K562 (cell line): ENCODE results near the gene IRF2. TPM values are rescaled to one million over a fixed set of nuclear protein-coding genes. Genes with fewer than 3 reads are reported as not detected.

Experiments used
- ATAC-seq: fragments of 200-7000 bp; cut with Tn5 transposase; 3 replicates; pipeline ENCODE4 v1.9.1; 2020; ENCODE audit warnings: moderate library complexity
- BruUV-seq: library from RNA; stranded (reverse); fragments of 400-500 nt; replicated peaks from 2 replicates; lab custom pipeline; 2021; lab: Mats Ljungman, UMichigan
- CTCF ChIA-PET: fragments of 300-600 bp; formaldehyde crosslinking; extraction: SDS; loops from one replicate; lab custom pipeline; 2021; ENCODE audit warnings: low intra/inter-chr PET ratio; lab: Yijun Ruan, JAX
- POLR2A ChIA-PET: fragments of 300-600, 350-650 bp; sonication (Branson Sonifier 250); formaldehyde crosslinking; extraction: SDS; loops from one replicate; lab custom pipeline; 2021; ENCODE audit warnings: antibody characterized with exemption, inconsistent platforms; lab: Yijun Ruan, JAX
- DNase-seq, 4 experiments: peaks; one replicate each; pipeline versions ENCODE4 v3.0.0 to v3.0.0-alpha.2; 2011 to 2018; ENCODE audit warnings: low spot score in 3 of 4, mixed read lengths in 3 of 4; ENCODE audit errors: extremely low read depth in 1 of 4
- FAIRE-seq: peaks from 2 replicates; lab custom pipeline; 2011; peaks lifted over from hg19 to GRCh38; lab: Jason Lieb, UNC
- H2AFZ ChIP-seq: 2 replicates; pipeline ENCODE4 v1.6.0; 2011; ENCODE audit warnings: low read depth, low read length, control low read depth, inconsistent platforms
- H3K27ac ChIP-seq: fragments of 200-600 bp; 3 replicates; pipeline ENCODE4 v1.8.0; 2011; ENCODE audit warnings: low read depth, mild to moderate bottlenecking, control low read depth, inconsistent platforms, low read length, moderate library complexity, mixed read lengths; ENCODE audit errors: extremely low read depth
- H3K27me3 ChIP-seq, 2 experiments: fragments of 300-600 bp in 1 of 2; 2 replicates in 1 of 2; 3 replicates in 1 of 2; pipeline versions ENCODE4 v1.6.0 to v1.8.0; 2011; ENCODE audit warnings: inconsistent platforms in 2 of 2, low read length in 2 of 2, mild to moderate bottlenecking in 1 of 2, mixed read lengths in 1 of 2, moderate library complexity in 1 of 2; ENCODE audit not compliant: control insufficient read depth in 2 of 2, insufficient read depth in 2 of 2
- H3K36me3 ChIP-seq: fragments of 300-600 bp; 3 replicates; pipeline ENCODE4 v1.8.0; 2011; ENCODE audit warnings: mild to moderate bottlenecking, low read length, inconsistent platforms; ENCODE audit not compliant: control insufficient read depth, insufficient read depth
- H3K4me1 ChIP-seq, 2 experiments: fragments of 200-600 bp in 1 of 2; replicated peaks in 1 of 2; 2 replicates in 1 of 2; 3 replicates in 1 of 2; pipeline versions ENCODE4 v1.5.1 to v1.8.0; 2011; ENCODE audit warnings: inconsistent platforms in 2 of 2, low read length in 2 of 2, mild to moderate bottlenecking in 1 of 2, mixed read lengths in 1 of 2, moderate library complexity in 1 of 2; ENCODE audit not compliant: control insufficient read depth in 2 of 2, insufficient read depth in 2 of 2
- H3K4me2 ChIP-seq: 2 replicates; pipeline ENCODE4 v1.6.1; 2011; ENCODE audit warnings: low read length, control low read depth, inconsistent platforms, mixed read lengths; ENCODE audit not compliant: insufficient read depth
- H3K4me3 ChIP-seq: fragments of 200-600 bp; sonication (generic), shearing (Covaris generic); 2 replicates; pipeline ENCODE4 v1.5.1; 2016; ENCODE audit warnings: control low read depth, inconsistent platforms
- H3K79me2 ChIP-seq: fragments of 200-600 bp; 3 replicates; pipeline ENCODE4 v1.8.0; 2011; ENCODE audit warnings: low read length, inconsistent platforms; ENCODE audit not compliant: control insufficient read depth, insufficient read depth
- H3K9ac ChIP-seq, 2 experiments: 2 replicates each; pipeline versions ENCODE4 v1.6.0 to v1.6.1; 2011; ENCODE audit warnings: low read depth in 2 of 2, low read length in 2 of 2, control low read depth in 1 of 2, inconsistent platforms in 1 of 2, mild to moderate bottlenecking in 1 of 2, mixed read lengths in 1 of 2; ENCODE audit not compliant: insufficient read depth in 1 of 2
- H3K9me1 ChIP-seq: one replicate; pipeline ENCODE4 v1.6.0; 2011; ENCODE audit warnings: inconsistent platforms, mild to moderate bottlenecking, low read length, moderate library complexity; ENCODE audit not compliant: control insufficient read depth, insufficient read depth
- H3K9me3 ChIP-seq: replicated peaks from 2 replicates; pipeline ENCODE4 v1.5.1; 2011; ENCODE audit warnings: low read depth, low read length, inconsistent platforms; ENCODE audit not compliant: control insufficient read depth, insufficient read depth
- H4K20me1 ChIP-seq: replicated peaks from 2 replicates; pipeline ENCODE4 v1.6.1; 2011; ENCODE audit warnings: low read length, inconsistent platforms, mixed read lengths; ENCODE audit not compliant: control insufficient read depth, insufficient read depth
- C11orf30 ChIP-seq: fragments of 450-650 bp; IDR thresholded peaks from 2 replicates; pipeline ENCODE4 v1.6.1; 2016; ENCODE audit warnings: low read depth, mild to moderate bottlenecking
- CBX5 ChIP-seq: IDR thresholded peaks from 2 replicates; pipeline ENCODE4 v1.6.1; 2014; ENCODE audit warnings: low read depth, borderline replicate concordance
- CTBP1 ChIP-seq: fragments of 450-650 bp; IDR thresholded peaks from 2 replicates; pipeline ENCODE4 v1.6.1; 2016; ENCODE audit warnings: borderline replicate concordance
- FOXP1 ChIP-seq: sonication (generic); formaldehyde crosslinking; IDR thresholded peaks from 2 replicates; pipeline ENCODE4 v1.8.0; 2022; ENCODE audit warnings: mild to moderate bottlenecking, missing genetic modification reagents
- NFYB ChIP-seq: IDR thresholded peaks from 2 replicates; pipeline ENCODE4 v1.6.1; 2011; ENCODE audit warnings: mild to moderate bottlenecking, moderate library complexity; ENCODE audit not compliant: insufficient read length; ENCODE audit errors: extremely low read depth
- RAD21 ChIP-seq, 2 experiments: fragments of 250-450 bp in 1 of 2; fragments of 450-650 bp in 1 of 2; sonication (Bioruptor Pico) in 1 of 2; formaldehyde crosslinking in 1 of 2; IDR thresholded peaks in 1 of 2; conservative IDR thresholded peaks in 1 of 2; 2 replicates each; pipeline versions ENCODE4 v1.4.0 to v1.8.0; 2020 to 2022; ENCODE audit warnings: mild to moderate bottlenecking in 2 of 2, moderate library complexity in 1 of 2
- TAF7 ChIP-seq: fragments of 450-650 bp; IDR thresholded peaks from 2 replicates; pipeline ENCODE4 v1.6.1; 2016; ENCODE audit warnings: missing genetic modification characterization, missing compliant biosample characterization
- THRA ChIP-seq: fragments of 450-650 bp; IDR thresholded peaks from 2 replicates; pipeline ENCODE4 v1.6.1; 2017; ENCODE audit warnings: mild to moderate bottlenecking, moderate library complexity
- XRCC3 ChIP-seq: fragments of 450-650 bp; IDR thresholded peaks from 2 replicates; pipeline ENCODE4 v1.6.1; 2017; ENCODE audit warnings: mild to moderate bottlenecking, moderate library complexity
- ZBTB12 ChIP-seq: fragments of 250-450 bp; sonication (Bioruptor Pico); IDR thresholded peaks from 2 replicates; pipeline ENCODE4 v1.4.0; 2020
- ZFP30 ChIP-seq: fragments of 250-450 bp; sonication (Bioruptor Pico); IDR thresholded peaks from 2 replicates; pipeline ENCODE4 v1.8.0; 2022; ENCODE audit warnings: moderate library complexity, mild to moderate bottlenecking, inconsistent platforms, borderline replicate concordance
- ZNF197 ChIP-seq: fragments of 200-800 bp; sonication (Bioruptor generic); IDR thresholded peaks from 2 replicates; pipeline ENCODE4 v1.6.1; 2016; ENCODE audit warnings: low read depth, missing genetic modification characterization, missing compliant biosample characterization
- WGBS: fragments of 100-300 bp; shearing (Covaris generic); methylation state at CpG from one replicate; pipeline ENCODE4 v1.1.6; 2016; ENCODE audit warnings: low coverage, mixed read lengths; ENCODE audit not compliant: insufficient coverage; ENCODE audit errors: missing lambda C conversion rate; 5-methylcytosine and 5-hydroxymethylcytosine counted together
- in situ Hi-C: fragments of 300-500 bp; cut with MboI; formaldehyde crosslinking; loops from 4 replicates; pipeline ENCODE4 v1.15.0; 2018; ENCODE audit warnings: inconsistent platforms, mixed read lengths
- intact Hi-C: fragments of 100-400 bp; cut with micrococcal nuclease; formaldehyde crosslinking; loops from 2 replicates; pipeline ENCODE4 v1.14.2; 2022
- polyA plus RNA-seq, 8 experiments: library from polyadenylated mRNA; depleted of rRNA in 4 of 8; stranded (reverse) in 5 of 8; unstranded in 3 of 8; fragments of >200 nt; fragmentation: Nextera tagmentation in 2 of 8; fragmentation: Illumina TruSeq in 1 of 8; extraction: Ambion mirVana in 2 of 8; extraction: Trizol in 1 of 8; gene quantifications; 2 replicates each; pipeline versions ENCODE4 v1.2.1 to v1.2.3, GENCODE V29; 2011 to 2014; ENCODE audit warnings: inconsistent platforms in 1 of 8, missing spikeins in 1 of 8
- total RNA-seq, 7 experiments: library from RNA; depleted of rRNA in 6 of 7; stranded (reverse); fragments of >200 nt in 6 of 7; fragmentation: Illumina TruSeq in 2 of 7; extraction: Trizol in 2 of 7; gene quantifications; 2 replicates each; pipeline versions ENCODE4 v1.2.1 to v1.2.3, GENCODE V29; 2011 to 2021; ENCODE audit warnings: low replicate concordance in 1 of 7
- TF ChIP-seq, protein P1 (sequence below): fragments of 450-650 bp; IDR thresholded peaks from 2 replicates; pipeline ENCODE4 v1.6.1; 2017; ENCODE audit warnings: antibody characterized with exemption, mild to moderate bottlenecking
- TF ChIP-seq, protein P2 (sequence below): fragments of 250-450 bp; sonication (Bioruptor Pico); IDR thresholded peaks from 2 replicates; pipeline ENCODE4 v1.5.0; 2021; ENCODE audit warnings: mild to moderate bottlenecking, borderline replicate concordance

Gene IRF2
- total and polyA plus RNA-seq, 9 of the 15 experiments (the other 6 are each of a cell fraction or from before 2014, with no cell fraction given): 7.1 to 17.1 (median 11.3) TPM

- Histone ChIP-seq H3K9me3 (no peaks in the 10 kb centered on the region), H3K9me1 (no peaks in the 10 kb centered on the region), H3K4me1 (peaks cover 0 to 11% of the 10 kb centered on the region in 2 experiments; a peak in 3 of 5 replicates), H2AFZ (peak overlapping the region; percentile 88), H3K27me3 (no peaks in the 10 kb centered on the region), H4K20me1 (no peaks in the 10 kb centered on the region), H3K36me3 (no peaks in the 10 kb centered on the region), H3K9ac (no peak overlapping the region), H3K79me2 (no peaks in the 10 kb centered on the region), H3K4me3 (no peak overlapping the region), H3K27ac (no peak overlapping the region), H3K4me2 (peak overlapping the region; percentile 58; the same call in 1 of the 2 replicates)
- no peak for ATAC-seq
- DNase-seq: no peak
- CTCF ChIA-PET: no interaction called here
- no peak for FAIRE-seq
- no TSS peak for BruUV-seq
- 43% methylated on average over 2 of the region's 2 CpGs for WGBS
- in situ Hi-C loops: no loop called here
- intact Hi-C loops: no loop called here
- POLR2A ChIA-PET: interaction anchor here (0.6 kb wide), 1 partner anchor 203 kb away, joined by 3 read pairs; no protein-coding TSS in a partner anchor
- TF ChIP-seq ZFP30 (CRISPR knock-in tag) (no peak), FOXP1 (CRISPR knock-in tag) (no peak), RAD21 (CRISPR knock-in tag; conservative IDR thresholded peaks at IDR 0.05 in 1 of 2, IDR thresholded peaks at IDR 0.05 in 1 of 2) (no peak), ZNF197 (no peak), XRCC3 (no peak), ZBTB12 (CRISPR knock-in tag) (no peak), NFYB (no peak), CTBP1 (no peak), C11orf30 (no peak), THRA (no peak), TAF7 (tag) (no peak), CBX5 (no peak)
- TF ChIP-seq, protein P1, sequence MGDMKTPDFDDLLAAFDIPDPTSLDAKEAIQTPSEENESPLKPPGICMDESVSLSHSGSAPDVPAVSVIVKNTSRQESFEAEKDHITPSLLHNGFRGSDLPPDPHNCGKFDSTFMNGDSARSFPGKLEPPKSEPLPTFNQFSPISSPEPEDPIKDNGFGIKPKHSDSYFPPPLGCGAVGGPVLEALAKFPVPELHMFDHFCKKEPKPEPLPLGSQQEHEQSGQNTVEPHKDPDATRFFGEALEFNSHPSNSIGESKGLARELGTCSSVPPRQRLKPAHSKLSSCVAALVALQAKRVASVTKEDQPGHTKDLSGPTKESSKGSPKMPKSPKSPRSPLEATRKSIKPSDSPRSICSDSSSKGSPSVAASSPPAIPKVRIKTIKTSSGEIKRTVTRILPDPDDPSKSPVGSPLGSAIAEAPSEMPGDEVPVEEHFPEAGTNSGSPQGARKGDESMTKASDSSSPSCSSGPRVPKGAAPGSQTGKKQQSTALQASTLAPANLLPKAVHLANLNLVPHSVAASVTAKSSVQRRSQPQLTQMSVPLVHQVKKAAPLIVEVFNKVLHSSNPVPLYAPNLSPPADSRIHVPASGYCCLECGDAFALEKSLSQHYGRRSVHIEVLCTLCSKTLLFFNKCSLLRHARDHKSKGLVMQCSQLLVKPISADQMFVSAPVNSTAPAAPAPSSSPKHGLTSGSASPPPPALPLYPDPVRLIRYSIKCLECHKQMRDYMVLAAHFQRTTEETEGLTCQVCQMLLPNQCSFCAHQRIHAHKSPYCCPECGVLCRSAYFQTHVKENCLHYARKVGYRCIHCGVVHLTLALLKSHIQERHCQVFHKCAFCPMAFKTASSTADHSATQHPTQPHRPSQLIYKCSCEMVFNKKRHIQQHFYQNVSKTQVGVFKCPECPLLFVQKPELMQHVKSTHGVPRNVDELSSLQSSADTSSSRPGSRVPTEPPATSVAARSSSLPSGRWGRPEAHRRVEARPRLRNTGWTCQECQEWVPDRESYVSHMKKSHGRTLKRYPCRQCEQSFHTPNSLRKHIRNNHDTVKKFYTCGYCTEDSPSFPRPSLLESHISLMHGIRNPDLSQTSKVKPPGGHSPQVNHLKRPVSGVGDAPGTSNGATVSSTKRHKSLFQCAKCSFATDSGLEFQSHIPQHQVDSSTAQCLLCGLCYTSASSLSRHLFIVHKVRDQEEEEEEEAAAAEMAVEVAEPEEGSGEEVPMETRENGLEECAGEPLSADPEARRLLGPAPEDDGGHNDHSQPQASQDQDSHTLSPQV: no peak
- TF ChIP-seq, protein P2, sequence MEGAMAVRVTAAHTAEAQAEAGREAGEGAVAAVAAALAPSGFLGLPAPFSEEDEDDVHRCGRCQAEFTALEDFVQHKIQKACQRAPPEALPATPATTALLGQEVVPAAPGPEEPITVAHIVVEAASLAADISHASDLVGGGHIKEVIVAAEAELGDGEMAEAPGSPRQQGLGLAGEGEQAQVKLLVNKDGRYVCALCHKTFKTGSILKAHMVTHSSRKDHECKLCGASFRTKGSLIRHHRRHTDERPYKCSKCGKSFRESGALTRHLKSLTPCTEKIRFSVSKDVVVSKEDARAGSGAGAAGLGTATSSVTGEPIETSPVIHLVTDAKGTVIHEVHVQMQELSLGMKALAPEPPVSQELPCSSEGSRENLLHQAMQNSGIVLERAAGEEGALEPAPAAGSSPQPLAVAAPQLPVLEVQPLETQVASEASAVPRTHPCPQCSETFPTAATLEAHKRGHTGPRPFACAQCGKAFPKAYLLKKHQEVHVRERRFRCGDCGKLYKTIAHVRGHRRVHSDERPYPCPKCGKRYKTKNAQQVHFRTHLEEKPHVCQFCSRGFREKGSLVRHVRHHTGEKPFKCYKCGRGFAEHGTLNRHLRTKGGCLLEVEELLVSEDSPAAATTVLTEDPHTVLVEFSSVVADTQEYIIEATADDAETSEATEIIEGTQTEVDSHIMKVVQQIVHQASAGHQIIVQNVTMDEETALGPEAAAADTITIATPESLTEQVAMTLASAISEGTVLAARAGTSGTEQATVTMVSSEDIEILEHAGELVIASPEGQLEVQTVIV: no peak
Measured at GRCh38 chr4:184513802-184514120, 39.4 kb upstream of the IRF2 start.
